Osteocyte (in vitro differentiated cells): Measurements from ENCODE around the gene HRNR. TPM values are rescaled to one million over a fixed set of nuclear protein-coding genes. Genes with fewer than 3 reads are reported as not detected.

Experiments used
- DNase-seq: peaks from one replicate; pipeline ENCODE4 v3.0.0; 2021; ENCODE audit warnings: mixed read lengths; ENCODE audit not compliant: unreplicated experiment; ENCODE audit errors: extremely low spot score
- H3K27ac Mint-ChIP-seq: one replicate; pipeline ENCODE4 v1.8.0; 2021; ENCODE audit warnings: mild to moderate bottlenecking, mixed read lengths; ENCODE audit not compliant: unreplicated experiment
- H3K27me3 Mint-ChIP-seq: one replicate; pipeline ENCODE4 v1.8.0; 2021; ENCODE audit warnings: mixed read lengths; ENCODE audit not compliant: unreplicated experiment
- H3K36me3 Mint-ChIP-seq: one replicate; pipeline ENCODE4 v1.8.0; 2021; ENCODE audit warnings: mixed read lengths; ENCODE audit not compliant: unreplicated experiment
- H3K4me1 Mint-ChIP-seq: one replicate; pipeline ENCODE4 v1.8.0; 2021; ENCODE audit warnings: mixed read lengths; ENCODE audit not compliant: unreplicated experiment
- H3K4me3 Mint-ChIP-seq: one replicate; pipeline ENCODE4 v1.8.0; 2021; ENCODE audit warnings: mild to moderate bottlenecking, moderate library complexity, mixed read lengths; ENCODE audit not compliant: unreplicated experiment
- H3K9me3 Mint-ChIP-seq: one replicate; pipeline ENCODE4 v1.8.0; 2021; ENCODE audit warnings: mixed read lengths; ENCODE audit not compliant: unreplicated experiment
- CTCF ChIP-seq: fragments of 200-600 bp; sonication (generic); IDR thresholded peaks from 2 replicates; pipeline ENCODE4 v1.5.0; 2021; ENCODE audit warnings: antibody characterized with exemption, mild to moderate bottlenecking, moderate library complexity
- total RNA-seq: library from RNA; stranded (reverse); gene quantifications from 2 replicates; pipeline ENCODE4 v1.2.1, GENCODE V29; 2021

Gene HRNR
- total RNA-seq, 1 donor from 2014 or later: not detected

- H3K27me3 Mint-ChIP-seq: peaks cover 25% of the 10 kb centered on the region
- no peak for DNase-seq
- no peaks in the 10 kb centered on the region for H3K4me1 Mint-ChIP-seq
- no peak overlapping the region for H3K27ac Mint-ChIP-seq
- no peaks in the 10 kb centered on the region for H3K36me3 Mint-ChIP-seq
- H3K4me3 Mint-ChIP-seq: no peak overlapping the region
- H3K9me3 Mint-ChIP-seq: no peaks in the 10 kb centered on the region
- no peak for TF ChIP-seq CTCF
Observed at GRCh38 chr1:152168535-152168868, 55.5 kb downstream of the HRNR start.

- no peaks in the 10 kb centered on the region for H3K36me3 Mint-ChIP-seq
- H3K27me3 Mint-ChIP-seq: peaks cover 25% of the 10 kb centered on the region
- H3K27ac Mint-ChIP-seq: no peak overlapping the region
- no peak for DNase-seq
- H3K4me1 Mint-ChIP-seq: peaks cover 1% of the 10 kb centered on the region
- H3K4me3 Mint-ChIP-seq: no peak overlapping the region
- TF ChIP-seq CTCF: no peak
- H3K9me3 Mint-ChIP-seq: no peaks in the 10 kb centered on the region
Observed at GRCh38 chr1:152167835-152168534, 56.0 kb downstream of the HRNR start.

GRCh38 chr1:152166966-152167365, 57.0 kb downstream of the HRNR start:
- Mint-ChIP-seq H3K27ac (no peak overlapping the region), H3K27me3 (peaks cover 25% of the 10 kb centered on the region), H3K9me3 (no peaks in the 10 kb centered on the region), H3K4me1 (peaks cover 3% of the 10 kb centered on the region), H3K36me3 (no peaks in the 10 kb centered on the region), H3K4me3 (no peak overlapping the region)
- DNase-seq: no peak
- TF ChIP-seq CTCF: no peak

- TF ChIP-seq CTCF: no peak
- Mint-ChIP-seq H3K36me3 (no peaks in the 10 kb centered on the region), H3K4me1 (peaks cover 3% of the 10 kb centered on the region), H3K27ac (no peak overlapping the region), H3K27me3 (peaks cover 34% of the 10 kb centered on the region), H3K9me3 (no peaks in the 10 kb centered on the region), H3K4me3 (no peak overlapping the region)
- no peak for DNase-seq
Observed at GRCh38 chr1:152165286-152166077, 58.5 kb downstream of the HRNR start.

- no peak for DNase-seq
- Mint-ChIP-seq H3K4me1 (peaks cover 3% of the 10 kb centered on the region), H3K9me3 (no peaks in the 10 kb centered on the region), H3K27ac (no peak overlapping the region), H3K4me3 (no peak overlapping the region), H3K36me3 (no peaks in the 10 kb centered on the region), H3K27me3 (peaks cover 36% of the 10 kb centered on the region)
- no peak for TF ChIP-seq CTCF
Observed at GRCh38 chr1:152164517-152165136, 59.4 kb downstream of the HRNR start.
